GM06990 (cell line): Measurements from ENCODE around the gene PSMB9.

ENCODE experiments used
- DNase-seq: peaks from one replicate; pipeline ENCODE4 v3.0.0-alpha.2; 2011; ENCODE audit not compliant: insufficient read length; ENCODE audit errors: extremely low read depth
- H3K27me3 ChIP-seq: replicated peaks from 2 replicates; pipeline ENCODE4 v1.6.0; 2011; ENCODE audit warnings: low read length; ENCODE audit not compliant: control insufficient read depth, insufficient read depth
- H3K36me3 ChIP-seq: 2 replicates; pipeline ENCODE4 v1.5.1; 2011; ENCODE audit warnings: low read length; ENCODE audit not compliant: control insufficient read depth, insufficient read depth
- H3K4me3 ChIP-seq: replicated peaks from 2 replicates; pipeline ENCODE4 v1.5.1; 2011; ENCODE audit warnings: low read depth, mild to moderate bottlenecking, control low read depth, low read length
- TF ChIP-seq, protein P1 (sequence below): IDR thresholded peaks from 2 replicates; pipeline ENCODE4 v1.5.1; 2011; ENCODE audit warnings: low read length, control low read depth, mild to moderate bottlenecking, inconsistent platforms; ENCODE audit not compliant: insufficient read depth, poor library complexity, severe bottlenecking

Gene PSMB9

DNA sequence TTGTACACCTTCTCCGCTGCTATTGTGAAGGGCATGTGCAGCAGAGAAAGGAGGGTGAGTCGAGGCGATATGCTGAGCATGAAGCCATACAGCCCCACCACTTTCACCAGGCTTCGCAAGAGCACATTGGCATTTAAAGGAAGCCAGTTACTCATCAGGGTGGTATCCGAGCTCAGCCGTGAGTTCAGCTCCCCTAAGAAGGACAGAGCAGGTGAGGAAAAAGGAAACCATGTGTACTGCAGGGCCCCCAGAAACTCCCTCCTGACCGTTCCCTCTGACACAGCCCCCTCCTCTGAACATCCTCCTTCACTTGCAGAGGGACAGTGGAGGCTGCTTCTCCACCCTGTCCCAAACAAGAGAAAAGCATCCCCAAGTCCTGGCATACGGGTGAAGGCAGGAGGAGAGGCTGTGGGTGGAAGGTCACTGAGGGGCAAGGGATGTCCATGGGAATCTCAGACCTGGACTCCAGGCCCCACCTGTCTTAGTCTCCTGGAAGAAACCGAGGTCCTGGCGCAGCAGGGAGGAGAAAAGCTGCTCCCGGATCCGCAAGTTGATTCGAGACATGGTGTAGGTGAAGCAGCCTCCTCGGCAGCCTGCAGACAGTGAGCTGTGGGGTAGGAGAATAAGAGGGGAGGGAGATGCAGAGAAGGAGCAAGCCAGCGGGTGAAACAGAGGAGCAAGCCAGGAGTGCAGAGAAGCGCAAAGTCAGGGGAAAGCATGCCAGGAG lies 18.7 kb upstream of the PSMB9 start:
- no peak overlapping the region for H3K4me3 ChIP-seq
- no peaks in the 10 kb centered on the region for H3K27me3 ChIP-seq
- no peak for DNase-seq
- peaks cover 20% of the 10 kb centered on the region for H3K36me3 ChIP-seq
- TF ChIP-seq, protein P1, sequence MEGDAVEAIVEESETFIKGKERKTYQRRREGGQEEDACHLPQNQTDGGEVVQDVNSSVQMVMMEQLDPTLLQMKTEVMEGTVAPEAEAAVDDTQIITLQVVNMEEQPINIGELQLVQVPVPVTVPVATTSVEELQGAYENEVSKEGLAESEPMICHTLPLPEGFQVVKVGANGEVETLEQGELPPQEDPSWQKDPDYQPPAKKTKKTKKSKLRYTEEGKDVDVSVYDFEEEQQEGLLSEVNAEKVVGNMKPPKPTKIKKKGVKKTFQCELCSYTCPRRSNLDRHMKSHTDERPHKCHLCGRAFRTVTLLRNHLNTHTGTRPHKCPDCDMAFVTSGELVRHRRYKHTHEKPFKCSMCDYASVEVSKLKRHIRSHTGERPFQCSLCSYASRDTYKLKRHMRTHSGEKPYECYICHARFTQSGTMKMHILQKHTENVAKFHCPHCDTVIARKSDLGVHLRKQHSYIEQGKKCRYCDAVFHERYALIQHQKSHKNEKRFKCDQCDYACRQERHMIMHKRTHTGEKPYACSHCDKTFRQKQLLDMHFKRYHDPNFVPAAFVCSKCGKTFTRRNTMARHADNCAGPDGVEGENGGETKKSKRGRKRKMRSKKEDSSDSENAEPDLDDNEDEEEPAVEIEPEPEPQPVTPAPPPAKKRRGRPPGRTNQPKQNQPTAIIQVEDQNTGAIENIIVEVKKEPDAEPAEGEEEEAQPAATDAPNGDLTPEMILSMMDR: no peak

DNA sequence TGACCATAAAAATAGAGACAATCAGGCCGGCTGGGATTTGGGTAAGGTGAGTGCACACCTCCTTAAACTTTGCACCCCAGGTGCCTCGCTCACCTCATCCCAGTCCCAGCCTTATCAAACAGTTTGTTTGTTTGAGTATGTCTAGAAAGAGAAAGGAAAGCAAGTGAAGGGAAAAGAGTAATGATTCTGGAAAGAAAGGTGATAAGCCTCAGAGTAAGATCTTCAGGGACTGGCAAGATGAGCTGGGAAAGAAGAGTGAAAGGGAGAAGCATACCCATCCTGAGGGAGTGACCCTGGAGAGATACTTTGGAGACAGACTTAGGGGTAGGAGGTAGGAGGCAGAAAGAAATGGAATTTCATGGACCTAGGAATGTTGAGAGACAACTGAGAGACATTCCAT lies 17.1 kb upstream of the PSMB9 start:
- TF ChIP-seq, protein P1: no peak
- Histone ChIP-seq H3K27me3 (no peaks in the 10 kb centered on the region), H3K4me3 (peak overlapping the region; percentile 87; the same call in 1 of the 2 replicates), H3K36me3 (peaks cover 12% of the 10 kb centered on the region)
- DNase-seq: no peak

- peak overlapping the region; percentile 87 for H3K4me3 ChIP-seq
- peaks cover 11% of the 10 kb centered on the region for H3K36me3 ChIP-seq
- TF ChIP-seq, protein P1: no peak
- no peak for DNase-seq
- no peaks in the 10 kb centered on the region for H3K27me3 ChIP-seq
Measured at GRCh38 chr6:32837651-32838113, 16.3 kb upstream of the PSMB9 start.

- Histone ChIP-seq H3K27me3 (no peaks in the 10 kb centered on the region), H3K4me3 (peak within 1 kb of the TSS; percentile 87), H3K36me3 (peaks cover 11% of the 10 kb centered on the region)
- TF ChIP-seq, protein P1: peak; percentile 95
- DNase-seq: peak; percentile 96
Measured at GRCh38 chr6:32838114-32838958, 15.7 kb upstream of the PSMB9 start, which contains the start of gene TAP2. Gene TAP2 (minus strand): TSS chr6:32838739. CDS start chr6:32838233, 506 bp downstream.

DNA sequence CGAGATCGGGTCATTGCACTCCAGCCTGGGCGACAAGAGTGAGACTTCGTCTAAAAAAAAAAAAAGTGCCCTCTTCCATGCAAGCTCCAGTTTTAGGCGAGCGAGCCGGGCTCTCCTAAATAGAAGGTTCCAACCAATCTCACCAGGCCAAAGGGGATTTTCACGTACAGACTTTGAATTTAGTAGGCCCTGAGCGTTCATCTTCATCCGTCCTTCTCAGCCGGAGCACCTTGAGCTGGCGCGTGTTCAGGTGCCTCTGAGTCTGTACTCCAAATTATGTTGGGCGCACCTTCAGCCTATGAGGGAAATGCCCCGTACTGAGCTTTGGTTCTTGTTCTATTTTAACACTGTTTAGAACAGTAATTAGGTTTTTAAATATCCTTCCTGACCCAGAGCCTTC lies 14.6 kb upstream of the PSMB9 start:
- H3K27me3 ChIP-seq: no peaks in the 10 kb centered on the region
- peaks cover 9% of the 10 kb centered on the region for H3K36me3 ChIP-seq
- no peak for DNase-seq
- no peak overlapping the region for H3K4me3 ChIP-seq
- TF ChIP-seq, protein P1: no peak
